SU-DHL-6 (cell line): Measurements from ENCODE around the gene MTHFD1.

Experiments
- H2AFZ ChIP-seq: fragments of 200-600 bp; sonication (generic); 2 replicates; pipeline ENCODE4 v1.6.1; 2014; ENCODE audit warnings: low read depth, mild to moderate bottlenecking, moderate library complexity, mixed read lengths, antibody characterized with exemption, low read length; ENCODE audit not compliant: severe bottlenecking
- H3F3A ChIP-seq: fragments of 200-600 bp; shearing (Covaris generic); 2 replicates; pipeline ENCODE4 v1.6.0; 2016; ENCODE audit warnings: antibody characterized with exemption, mild to moderate bottlenecking; ENCODE audit not compliant: insufficient read depth
- H3K27ac ChIP-seq: fragments of 200-600 bp; sonication (generic); 2 replicates; pipeline ENCODE4 v1.5.1; 2016; ENCODE audit warnings: low read depth, mild to moderate bottlenecking, low read length, moderate library complexity, mixed read lengths
- H3K27me3 ChIP-seq: fragments of 200-600 bp; sonication (generic), shearing (Covaris generic); 2 replicates; pipeline ENCODE4 v1.6.0; 2014; ENCODE audit warnings: mild to moderate bottlenecking, low read length
- H3K36me3 ChIP-seq: fragments of 200-600 bp; sonication (generic); 2 replicates; pipeline ENCODE4 v1.6.1; 2014; ENCODE audit warnings: mild to moderate bottlenecking, low read length, mixed read lengths
- H3K4me2 ChIP-seq: fragments of 300-600, 200-600 bp; shearing (Covaris generic), sonication (generic); 2 replicates; pipeline ENCODE4 v1.6.0; 2014; ENCODE audit warnings: low read length, low read depth, mild to moderate bottlenecking; ENCODE audit not compliant: poor library complexity, severe bottlenecking
- H3K4me3 ChIP-seq: fragments of 200-600 bp; sonication (generic); 2 replicates; pipeline ENCODE4 v1.5.1; 2014; ENCODE audit warnings: antibody characterized with exemption, low read length, mild to moderate bottlenecking, mixed read lengths; ENCODE audit not compliant: insufficient read depth, poor library complexity, severe bottlenecking
- H3K79me2 ChIP-seq: fragments of 200-600 bp; sonication (generic); 2 replicates; pipeline ENCODE4 v1.6.1; 2014; ENCODE audit warnings: mild to moderate bottlenecking, low read length, moderate library complexity; ENCODE audit not compliant: insufficient read depth
- H3K9ac ChIP-seq: fragments of 200-600 bp; sonication (generic); 2 replicates; pipeline ENCODE4 v1.7.0; 2014; ENCODE audit warnings: mild to moderate bottlenecking, low read length
- H3K9me2 ChIP-seq: fragments of 200-600 bp; sonication (generic); replicated peaks from 2 replicates; pipeline ENCODE4 v1.6.1; 2014; ENCODE audit warnings: low read length; ENCODE audit not compliant: insufficient read depth
- H3K9me3 ChIP-seq: fragments of 200-600 bp; sonication (generic); 2 replicates; pipeline ENCODE4 v1.6.1; 2014; ENCODE audit warnings: low read length, mixed read lengths; ENCODE audit not compliant: insufficient read depth
- H4K20me1 ChIP-seq: fragments of 200-600 bp; sonication (generic); 2 replicates; pipeline ENCODE4 v1.6.1; 2014; ENCODE audit warnings: low read depth, mild to moderate bottlenecking, antibody characterized with exemption, low read length, moderate library complexity, mixed read lengths
- EZH2phosphoT487 ChIP-seq: fragments of 200-600 bp; sonication (generic), shearing (Covaris generic); conservative IDR thresholded peaks from 2 replicates; pipeline ENCODE4 v1.6.1; 2018; ENCODE audit warnings: mild to moderate bottlenecking, antibody characterized with exemption, low read length, moderate library complexity, mixed read lengths
- TF ChIP-seq, protein P1 (sequence below): fragments of 200-600 bp; sonication (generic); IDR thresholded peaks from one replicate; pipeline ENCODE4 v1.5.1; 2017; ENCODE audit warnings: antibody characterized with exemption, mild to moderate bottlenecking, low read length, moderate library complexity; ENCODE audit not compliant: insufficient read depth, poor library complexity, severe bottlenecking

MTHFD1 gene

DNA sequence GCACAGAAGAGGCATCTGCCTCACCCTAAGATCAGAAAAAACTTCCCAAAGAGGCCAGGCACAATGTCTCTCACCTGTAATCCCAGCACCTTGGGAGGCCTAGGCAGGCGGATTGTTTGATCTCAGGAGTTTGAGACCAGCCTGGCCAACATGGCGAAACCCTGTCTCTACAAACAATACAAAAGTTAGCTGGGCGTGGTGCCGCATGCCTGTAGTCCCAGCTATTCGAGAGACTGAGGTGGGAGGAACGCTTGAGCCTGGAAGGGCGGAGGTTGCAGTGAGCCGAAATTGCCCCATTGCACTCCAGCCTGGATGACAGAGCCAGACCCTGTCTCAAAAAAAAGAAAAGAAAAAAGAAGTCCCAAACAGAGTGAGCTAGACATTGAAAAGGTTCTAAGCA, 120.9 kb downstream of the MTHFD1 start:
- TF ChIP-seq, protein P1, sequence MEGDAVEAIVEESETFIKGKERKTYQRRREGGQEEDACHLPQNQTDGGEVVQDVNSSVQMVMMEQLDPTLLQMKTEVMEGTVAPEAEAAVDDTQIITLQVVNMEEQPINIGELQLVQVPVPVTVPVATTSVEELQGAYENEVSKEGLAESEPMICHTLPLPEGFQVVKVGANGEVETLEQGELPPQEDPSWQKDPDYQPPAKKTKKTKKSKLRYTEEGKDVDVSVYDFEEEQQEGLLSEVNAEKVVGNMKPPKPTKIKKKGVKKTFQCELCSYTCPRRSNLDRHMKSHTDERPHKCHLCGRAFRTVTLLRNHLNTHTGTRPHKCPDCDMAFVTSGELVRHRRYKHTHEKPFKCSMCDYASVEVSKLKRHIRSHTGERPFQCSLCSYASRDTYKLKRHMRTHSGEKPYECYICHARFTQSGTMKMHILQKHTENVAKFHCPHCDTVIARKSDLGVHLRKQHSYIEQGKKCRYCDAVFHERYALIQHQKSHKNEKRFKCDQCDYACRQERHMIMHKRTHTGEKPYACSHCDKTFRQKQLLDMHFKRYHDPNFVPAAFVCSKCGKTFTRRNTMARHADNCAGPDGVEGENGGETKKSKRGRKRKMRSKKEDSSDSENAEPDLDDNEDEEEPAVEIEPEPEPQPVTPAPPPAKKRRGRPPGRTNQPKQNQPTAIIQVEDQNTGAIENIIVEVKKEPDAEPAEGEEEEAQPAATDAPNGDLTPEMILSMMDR: no peak
- no peak for TF ChIP-seq EZH2phosphoT487
- H3K79me2 ChIP-seq: peaks cover 94% of the 10 kb centered on the region
- peaks cover 30% of the 10 kb centered on the region for H4K20me1 ChIP-seq
- H3K27ac ChIP-seq: peak overlapping the region; percentile 99
- H2AFZ ChIP-seq: no peak overlapping the region
- H3K9me3 ChIP-seq: no peaks in the 10 kb centered on the region
- H3K36me3 ChIP-seq: peaks cover 15% of the 10 kb centered on the region
- peak overlapping the region; percentile 99 for H3K9ac ChIP-seq
- peak overlapping the region; percentile 76 for H3K4me2 ChIP-seq
- peaks cover 46% of the 10 kb centered on the region for H3F3A ChIP-seq
- H3K4me3 ChIP-seq: peak overlapping the region; percentile 9
- no peaks in the 10 kb centered on the region for H3K9me2 ChIP-seq
- H3K27me3 ChIP-seq: no peaks in the 10 kb centered on the region
